IPS DF 6.9 (cell line): ENCODE results near the gene PRR15.

Source experiments
- DNase-seq: peaks from one replicate; pipeline ENCODE4 v3.0.0-alpha.2; 2013; ENCODE audit warnings: low read depth, low spot score
- H3K27ac ChIP-seq: one replicate; pipeline ENCODE4 v1.5.1; 2013; ENCODE audit warnings: low read length, control low read depth
- H3K27me3 ChIP-seq: 2 replicates; pipeline ENCODE4 v1.6.1; 2013; ENCODE audit warnings: mild to moderate bottlenecking, low read length; ENCODE audit not compliant: control insufficient read depth, insufficient read depth
- H3K36me3 ChIP-seq: 2 replicates; pipeline ENCODE4 v1.6.1; 2013; ENCODE audit warnings: low read length; ENCODE audit not compliant: control insufficient read depth, insufficient read depth
- H3K4me1 ChIP-seq: 2 replicates; pipeline ENCODE4 v1.6.1; 2013; ENCODE audit warnings: low read length; ENCODE audit not compliant: control insufficient read depth, insufficient read depth
- H3K4me3 ChIP-seq: 2 replicates; pipeline ENCODE4 v1.5.1; 2013; ENCODE audit warnings: mild to moderate bottlenecking, low read length
- H3K9me3 ChIP-seq: 2 replicates; pipeline ENCODE4 v1.6.1; 2013; ENCODE audit warnings: low read length, inconsistent platforms; ENCODE audit not compliant: control insufficient read depth, insufficient read depth
- WGBS: extraction: QIAGEN DNeasy Blood & Tissue Kit; methylation state at CpG from one replicate; pipeline ENCODE4 v1.1.7; 2013; ENCODE audit warnings: mixed read lengths, missing lambda C conversion rate; ENCODE audit not compliant: insufficient read length, insufficient coverage; 5-methylcytosine and 5-hydroxymethylcytosine counted together

PRR15 gene

GRCh38 chr7:29607259-29607658 is 43.6 kb downstream of the PRR15 start:
- Histone ChIP-seq H3K27ac (no peak overlapping the region), H3K36me3 (no peaks in the 10 kb centered on the region), H3K4me3 (no peak overlapping the region), H3K4me1 (peaks cover 2% of the 10 kb centered on the region; the same call in 1 of the 2 replicates), H3K9me3 (no peaks in the 10 kb centered on the region), H3K27me3 (no peaks in the 10 kb centered on the region)
- WGBS = no CpG with 5 or more reads among the region's 4 CpGs
- DNase-seq = no peak

GRCh38 chr7:29607889-29608288 is 44.3 kb downstream of the PRR15 start:
- no CpG with 5 or more reads among the region's 4 CpGs for WGBS
- no peaks in the 10 kb centered on the region for H3K27me3 ChIP-seq
- no peak for DNase-seq
- H3K4me3 ChIP-seq = no peak overlapping the region
- H3K9me3 ChIP-seq = no peaks in the 10 kb centered on the region
- peaks cover 3% of the 10 kb centered on the region; the same call in 1 of the 2 replicates for H3K4me1 ChIP-seq
- no peak overlapping the region for H3K27ac ChIP-seq
- no peaks in the 10 kb centered on the region for H3K36me3 ChIP-seq

- H3K27ac ChIP-seq = no peak overlapping the region
- WGBS = no CpG with 5 or more reads among the region's 15 CpGs
- H3K36me3 ChIP-seq = no peaks in the 10 kb centered on the region
- peak; percentile 47 for DNase-seq
- H3K4me1 ChIP-seq = peaks cover 5% of the 10 kb centered on the region; the same call in 1 of the 2 replicates
- H3K4me3 ChIP-seq = no peak overlapping the region
- H3K27me3 ChIP-seq = no peaks in the 10 kb centered on the region
- no peaks in the 10 kb centered on the region for H3K9me3 ChIP-seq
Measured at GRCh38 chr7:29609162-29610037, 45.8 kb downstream of the PRR15 start.

GRCh38 chr7:29610086-29610485 is 46.5 kb downstream of the PRR15 start:
- no peak overlapping the region for H3K4me3 ChIP-seq
- no peaks in the 10 kb centered on the region for H3K27me3 ChIP-seq
- DNase-seq = no peak
- peaks cover 5% of the 10 kb centered on the region; the same call in 1 of the 2 replicates for H3K4me1 ChIP-seq
- H3K9me3 ChIP-seq = no peaks in the 10 kb centered on the region
- no peak overlapping the region for H3K27ac ChIP-seq
- H3K36me3 ChIP-seq = no peaks in the 10 kb centered on the region
- WGBS = no CpG with 5 or more reads among the region's 2 CpGs

- 100% methylated on average over 1 of the region's 4 CpGs for WGBS
Measured at GRCh38 chr7:29611941-29612544, 48.4 kb downstream of the PRR15 start.

GRCh38 chr7:29612596-29612995 is 49.0 kb downstream of the PRR15 start:
- no peak for DNase-seq
- H3K4me3 ChIP-seq = no peak overlapping the region
- no peaks in the 10 kb centered on the region for H3K27me3 ChIP-seq
- WGBS = no CpG with 5 or more reads among the region's 2 CpGs
- H3K27ac ChIP-seq = no peak overlapping the region
- no peaks in the 10 kb centered on the region for H3K9me3 ChIP-seq
- H3K4me1 ChIP-seq = peaks cover 5% of the 10 kb centered on the region; the same call in 1 of the 2 replicates
- H3K36me3 ChIP-seq = no peaks in the 10 kb centered on the region

More at GRCh38 chr7:29611941-29612544, 48.4 kb downstream of the PRR15 start:
- DNase-seq = no peak
- H3K27ac ChIP-seq = no peak overlapping the region
- H3K36me3 ChIP-seq = no peaks in the 10 kb centered on the region
- H3K9me3 ChIP-seq = no peaks in the 10 kb centered on the region
- H3K4me3 ChIP-seq = no peak overlapping the region
- H3K27me3 ChIP-seq = no peaks in the 10 kb centered on the region
- peaks cover 5% of the 10 kb centered on the region; the same call in 1 of the 2 replicates for H3K4me1 ChIP-seq

GRCh38 chr7:29613100-29613499 is 49.5 kb downstream of the PRR15 start:
- no peak overlapping the region for H3K27ac ChIP-seq
- no CpG with 5 or more reads among the region's 3 CpGs for WGBS
- peaks cover 5% of the 10 kb centered on the region; the same call in 1 of the 2 replicates for H3K4me1 ChIP-seq
- H3K9me3 ChIP-seq = no peaks in the 10 kb centered on the region
- no peaks in the 10 kb centered on the region for H3K27me3 ChIP-seq
- H3K36me3 ChIP-seq = no peaks in the 10 kb centered on the region
- H3K4me3 ChIP-seq = no peak overlapping the region
- no peak for DNase-seq

GRCh38 chr7:29614229-29614628 is 50.6 kb downstream of the PRR15 start:
- H3K27me3 ChIP-seq = no peaks in the 10 kb centered on the region
- H3K4me1 ChIP-seq = peaks cover 5% of the 10 kb centered on the region; the same call in 1 of the 2 replicates
- WGBS = no CpG with 5 or more reads among the region's 2 CpGs
- no peaks in the 10 kb centered on the region for H3K36me3 ChIP-seq
- H3K27ac ChIP-seq = no peak overlapping the region
- no peaks in the 10 kb centered on the region for H3K9me3 ChIP-seq
- no peak overlapping the region for H3K4me3 ChIP-seq
- no peak for DNase-seq
